Body of pancreas (tissue), 4 donors: Measurements from ENCODE around the gene MCM10.

Experiments
- POLR2A ChIP-seq, 3 donors: fragments of 450-650 bp; IDR thresholded peaks; one replicate each; pipeline ENCODE4 v1.6.1; 2016; ENCODE audit warnings: antibody characterized with exemption in 3 of 3, mild to moderate bottlenecking in 2 of 3
- TF ChIP-seq, protein P1 (sequence below), 7 experiments: fragments of 450-650 bp in 4 of 7; fragments of 200-600 bp in 3 of 7; sonication (generic) in 3 of 7; IDR thresholded peaks; one replicate each; pipeline ENCODE4 v1.5.1; 2016 to 2019; ENCODE audit warnings: antibody characterized with exemption in 7 of 7

GRCh38 chr10:13201132-13201531, 39.8 kb downstream of the MCM10 start:
- TF ChIP-seq, protein P1, sequence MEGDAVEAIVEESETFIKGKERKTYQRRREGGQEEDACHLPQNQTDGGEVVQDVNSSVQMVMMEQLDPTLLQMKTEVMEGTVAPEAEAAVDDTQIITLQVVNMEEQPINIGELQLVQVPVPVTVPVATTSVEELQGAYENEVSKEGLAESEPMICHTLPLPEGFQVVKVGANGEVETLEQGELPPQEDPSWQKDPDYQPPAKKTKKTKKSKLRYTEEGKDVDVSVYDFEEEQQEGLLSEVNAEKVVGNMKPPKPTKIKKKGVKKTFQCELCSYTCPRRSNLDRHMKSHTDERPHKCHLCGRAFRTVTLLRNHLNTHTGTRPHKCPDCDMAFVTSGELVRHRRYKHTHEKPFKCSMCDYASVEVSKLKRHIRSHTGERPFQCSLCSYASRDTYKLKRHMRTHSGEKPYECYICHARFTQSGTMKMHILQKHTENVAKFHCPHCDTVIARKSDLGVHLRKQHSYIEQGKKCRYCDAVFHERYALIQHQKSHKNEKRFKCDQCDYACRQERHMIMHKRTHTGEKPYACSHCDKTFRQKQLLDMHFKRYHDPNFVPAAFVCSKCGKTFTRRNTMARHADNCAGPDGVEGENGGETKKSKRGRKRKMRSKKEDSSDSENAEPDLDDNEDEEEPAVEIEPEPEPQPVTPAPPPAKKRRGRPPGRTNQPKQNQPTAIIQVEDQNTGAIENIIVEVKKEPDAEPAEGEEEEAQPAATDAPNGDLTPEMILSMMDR (IDR thresholded peaks at IDR 0.05), result no peak
- no peak for TF ChIP-seq POLR2A (IDR thresholded peaks at IDR 0.05)
